ENCODE data around the gene SLC17A9. TPM values are rescaled to one million over a fixed set of nuclear protein-coding genes. Genes with fewer than 3 reads are reported as not detected.

SLC17A9 gene
- total and polyA plus RNA-seq, 2 experiments from 2014 or later, result 32.0 to 39.3 TPM

DNA sequence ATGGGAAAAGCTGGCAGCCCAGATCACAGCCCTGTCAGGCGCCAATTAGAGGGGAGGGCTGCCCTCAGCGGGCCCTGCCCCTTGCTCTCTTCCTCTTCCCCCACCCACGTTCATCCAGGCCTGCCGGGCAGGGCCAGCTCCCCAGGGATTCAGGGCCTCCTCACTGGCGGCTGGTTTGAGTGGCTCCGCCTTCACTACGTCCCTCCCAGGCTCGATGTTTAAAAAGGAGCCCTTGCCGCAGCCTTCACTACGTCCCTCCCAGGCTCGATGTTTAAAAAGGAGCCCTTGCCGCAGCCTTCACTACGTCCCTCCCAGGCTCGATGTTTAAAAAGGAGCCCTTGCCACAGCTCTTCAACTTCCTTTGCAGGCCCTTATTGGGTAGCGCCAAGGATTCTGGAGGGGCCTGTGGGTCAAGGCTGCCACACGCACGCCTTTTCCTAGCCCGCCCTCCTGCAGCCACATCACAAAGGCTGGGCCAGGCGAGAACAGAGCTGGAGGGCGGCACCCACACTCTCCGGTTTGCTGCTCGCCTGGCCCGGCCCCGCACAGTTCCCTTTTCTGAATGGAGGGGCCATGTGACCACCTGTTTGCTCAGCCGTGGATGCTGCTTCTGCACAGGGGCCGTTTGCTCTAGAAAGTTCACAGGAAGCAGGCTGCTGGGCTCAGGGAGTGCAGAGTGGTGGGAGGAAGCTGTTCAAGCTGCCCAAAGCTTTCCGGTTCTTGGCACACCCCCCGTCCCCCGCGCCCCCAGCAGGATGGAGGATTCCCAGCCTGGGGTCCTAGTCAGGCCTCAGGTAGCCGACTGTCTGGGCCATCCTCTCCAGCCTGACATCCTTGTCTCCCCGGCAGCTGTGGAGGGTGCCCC lies 1.6 kb downstream of the SLC17A9 start:
- Histone ChIP-seq H3F3A (replicated peaks; ENCODE audit: low read depth) (peaks cover 20% of the 10 kb centered on the region; the same call in 1 of the 2 replicates), H3K4me1 (ENCODE audit: insufficient read depth) (peaks cover 19% of the 10 kb centered on the region), H4K20me1 (replicated peaks; ENCODE audit: insufficient read depth) (peaks cover 9% of the 10 kb centered on the region), H3K9me2 (ENCODE audit: insufficient read depth) (no peaks in the 10 kb centered on the region), H3K27me3 (ENCODE audit: insufficient read depth) (no peaks in the 10 kb centered on the region), H2AFZ (no peak overlapping the region), H3K79me2 (replicated peaks; ENCODE audit: insufficient read depth) (peaks cover 31% of the 10 kb centered on the region), H3K36me3 (ENCODE audit: insufficient read depth) (no peaks in the 10 kb centered on the region; the same call in 1 of the 2 replicates), H3K4me3 (peak overlapping the region; percentile 61), H3K4me2 (peak overlapping the region; percentile 82), H3K27ac (ENCODE audit: low read depth) (peak overlapping the region; percentile 63; the same call in 1 of the 2 replicates)
- ATAC-seq (peak; percentile 68), DNase-seq (ENCODE audit: low spot score) (peak; percentile 77)
- peaks cover 24% of the 10 kb centered on the region for H3K36me3 Mint-ChIP-seq (ENCODE audit: low read depth)
- peak; percentile 41 for TF ChIP-seq POLR2AphosphoS5 (IDR thresholded peaks at IDR 0.05; ENCODE audit: low read depth)
- TF ChIP-seq, protein P1, sequence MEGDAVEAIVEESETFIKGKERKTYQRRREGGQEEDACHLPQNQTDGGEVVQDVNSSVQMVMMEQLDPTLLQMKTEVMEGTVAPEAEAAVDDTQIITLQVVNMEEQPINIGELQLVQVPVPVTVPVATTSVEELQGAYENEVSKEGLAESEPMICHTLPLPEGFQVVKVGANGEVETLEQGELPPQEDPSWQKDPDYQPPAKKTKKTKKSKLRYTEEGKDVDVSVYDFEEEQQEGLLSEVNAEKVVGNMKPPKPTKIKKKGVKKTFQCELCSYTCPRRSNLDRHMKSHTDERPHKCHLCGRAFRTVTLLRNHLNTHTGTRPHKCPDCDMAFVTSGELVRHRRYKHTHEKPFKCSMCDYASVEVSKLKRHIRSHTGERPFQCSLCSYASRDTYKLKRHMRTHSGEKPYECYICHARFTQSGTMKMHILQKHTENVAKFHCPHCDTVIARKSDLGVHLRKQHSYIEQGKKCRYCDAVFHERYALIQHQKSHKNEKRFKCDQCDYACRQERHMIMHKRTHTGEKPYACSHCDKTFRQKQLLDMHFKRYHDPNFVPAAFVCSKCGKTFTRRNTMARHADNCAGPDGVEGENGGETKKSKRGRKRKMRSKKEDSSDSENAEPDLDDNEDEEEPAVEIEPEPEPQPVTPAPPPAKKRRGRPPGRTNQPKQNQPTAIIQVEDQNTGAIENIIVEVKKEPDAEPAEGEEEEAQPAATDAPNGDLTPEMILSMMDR (conservative IDR thresholded peaks at IDR 0.05; ENCODE audit: low read depth in 2 of 2), result no peak
- H3K4me1 Mint-ChIP-seq, result peaks cover 16% of the 10 kb centered on the region
- no peaks in the 10 kb centered on the region for H3K9me3 Mint-ChIP-seq
- H3K27me3 Mint-ChIP-seq (ENCODE audit: insufficient read depth, low read depth, poor library complexity), result peaks cover 14% of the 10 kb centered on the region
- H3K27ac Mint-ChIP-seq, result no peak overlapping the region
- peak overlapping the region; percentile 72 for H3K4me3 Mint-ChIP-seq

DNA sequence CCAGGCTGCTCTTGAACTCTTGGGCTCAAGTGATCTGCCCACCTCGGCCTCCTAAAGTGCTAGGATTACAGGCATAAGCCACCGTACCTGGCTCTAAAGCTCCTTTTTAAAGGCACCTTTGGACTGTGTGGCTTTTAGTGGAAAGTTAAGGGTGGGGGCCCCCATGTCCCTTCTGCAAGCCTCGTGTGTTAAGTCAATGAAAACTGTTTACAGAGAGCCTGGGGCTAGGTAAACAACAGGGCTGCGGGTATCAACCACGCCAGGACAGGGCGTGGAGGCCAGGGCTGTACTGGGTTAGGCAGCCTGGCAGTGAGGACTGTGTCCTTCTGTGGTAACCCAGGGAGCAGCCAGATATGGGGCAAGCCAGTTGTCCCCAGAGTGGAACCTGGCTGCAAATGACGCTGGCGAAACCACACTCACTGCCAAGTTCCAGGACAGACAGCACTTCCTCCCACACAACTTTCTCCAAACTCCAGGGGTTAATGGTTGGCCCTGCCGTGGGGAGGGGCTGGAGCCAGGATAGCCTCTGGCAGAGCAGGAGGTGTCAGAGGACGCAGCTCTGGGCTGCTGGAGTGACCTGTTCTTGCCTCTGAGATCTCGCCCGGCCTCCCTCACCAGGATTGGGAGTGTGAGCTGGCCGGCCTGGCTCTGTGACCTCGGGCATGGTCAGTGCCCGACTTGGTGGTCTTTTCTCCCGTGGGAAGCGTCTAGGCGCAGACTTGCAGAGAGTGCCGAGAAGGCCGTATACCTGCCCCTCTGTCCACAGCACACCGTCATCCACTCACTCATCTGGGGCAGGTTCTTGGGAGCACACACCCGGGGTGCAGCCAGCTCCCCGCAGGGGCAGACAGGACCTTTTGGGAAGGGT lies 3.2 kb downstream of the SLC17A9 start:
- H3K27me3 Mint-ChIP-seq (ENCODE audit: insufficient read depth, low read depth, poor library complexity), result peaks cover 15% of the 10 kb centered on the region
- Histone ChIP-seq H3K27ac (ENCODE audit: low read depth) (peak overlapping the region; percentile 59; the same call in 1 of the 2 replicates), H2AFZ (no peak overlapping the region), H3K4me3 (no peak overlapping the region), H3K4me2 (no peak overlapping the region), H3F3A (replicated peaks; ENCODE audit: low read depth) (0 out of 2 replicates have a peak, but pooled peaks cover 15% of the 10 kb centered on the region), H3K4me1 (ENCODE audit: insufficient read depth) (peaks cover 19% of the 10 kb centered on the region), H3K36me3 (ENCODE audit: insufficient read depth) (no peaks in the 10 kb centered on the region; the same call in 1 of the 2 replicates), H3K79me2 (replicated peaks; ENCODE audit: insufficient read depth) (peaks cover 19% of the 10 kb centered on the region), H4K20me1 (replicated peaks; ENCODE audit: insufficient read depth) (no peaks in the 10 kb centered on the region; the same call in none of the 2 replicates), H3K9me2 (ENCODE audit: insufficient read depth) (no peaks in the 10 kb centered on the region), H3K27me3 (ENCODE audit: insufficient read depth) (no peaks in the 10 kb centered on the region)
- peaks cover 17% of the 10 kb centered on the region for H3K4me1 Mint-ChIP-seq
- H3K36me3 Mint-ChIP-seq (ENCODE audit: low read depth), result peaks cover 8% of the 10 kb centered on the region; the same call in 2 of the 3 replicates
- no peak for ATAC-seq
- no peak overlapping the region for H3K4me3 Mint-ChIP-seq
- no peak overlapping the region for H3K27ac Mint-ChIP-seq
- no peaks in the 10 kb centered on the region for H3K9me3 Mint-ChIP-seq
- DNase-seq (ENCODE audit: low spot score), result no peak
- no peak for TF ChIP-seq JUNB (IDR thresholded peaks at IDR 0.05; ENCODE audit: unreplicated experiment)
- no peak for TF ChIP-seq NANOG (IDR thresholded peaks at IDR 0.05; ENCODE audit: borderline replicate concordance)
- no peak for TF ChIP-seq EZH2phosphoT487 (IDR thresholded peaks at IDR 0.05; ENCODE audit: unreplicated experiment)
- TF ChIP-seq EZH2 (IDR thresholded peaks at IDR 0.05; ENCODE audit: low read depth, unreplicated experiment), result no peak
- TF ChIP-seq CREB1 (CRISPR knock-in tag; IDR thresholded peaks at IDR 0.05; ENCODE audit: low read depth), result no peak
- no peak for TF ChIP-seq STAT1 (IDR thresholded peaks at IDR 0.05; ENCODE audit: unreplicated experiment)
- TF ChIP-seq ETS1 (IDR thresholded peaks at IDR 0.05), result no peak
- TF ChIP-seq ZNF114 (CRISPR knock-in tag; IDR thresholded peaks at IDR 0.05), result no peak
- TF ChIP-seq, protein P1 (conservative IDR thresholded peaks at IDR 0.05; ENCODE audit: low read depth in 2 of 2), result no peak
- no peak for TF ChIP-seq POLR2AphosphoS5 (IDR thresholded peaks at IDR 0.05; ENCODE audit: low read depth)
- no peak for TF ChIP-seq ZNF331 (CRISPR knock-in tag; IDR thresholded peaks at IDR 0.05; ENCODE audit: low read depth)
